ENCODE data around the gene TTC7B.
"Not testable (repeated sequence)": the region's sequence is repeated elsewhere in the genome, so short reads cannot be mapped to it uniquely, and the experiment has no call there.

The TTC7B gene

DNA sequence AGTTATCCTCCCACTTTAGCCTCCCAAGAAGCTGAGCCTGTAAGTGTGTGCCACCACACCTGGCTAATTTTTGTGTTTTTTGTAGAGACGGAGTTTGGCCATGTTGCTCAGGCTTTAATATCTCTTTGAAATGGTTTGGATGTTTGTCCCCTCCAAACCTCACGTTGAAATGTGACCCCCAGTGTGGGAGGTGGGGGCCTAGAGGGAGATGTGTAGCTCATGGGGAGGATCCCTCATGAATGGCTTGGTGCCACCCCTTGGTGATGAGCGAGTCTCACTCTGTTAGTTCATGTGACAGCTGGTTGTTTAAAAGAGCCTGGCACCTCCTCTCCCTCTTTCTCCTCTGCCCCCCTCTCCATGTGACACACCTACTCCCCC lies 23.6 kb upstream of the TTC7B start:
- TF ChIP-seq ZNF274 (IDR thresholded peaks at IDR 0.05; ENCODE audit: low read depth, low read length): no peak
- H3K4me3 ChIP-seq (ENCODE audit: low read length): no peak overlapping the region

DNA sequence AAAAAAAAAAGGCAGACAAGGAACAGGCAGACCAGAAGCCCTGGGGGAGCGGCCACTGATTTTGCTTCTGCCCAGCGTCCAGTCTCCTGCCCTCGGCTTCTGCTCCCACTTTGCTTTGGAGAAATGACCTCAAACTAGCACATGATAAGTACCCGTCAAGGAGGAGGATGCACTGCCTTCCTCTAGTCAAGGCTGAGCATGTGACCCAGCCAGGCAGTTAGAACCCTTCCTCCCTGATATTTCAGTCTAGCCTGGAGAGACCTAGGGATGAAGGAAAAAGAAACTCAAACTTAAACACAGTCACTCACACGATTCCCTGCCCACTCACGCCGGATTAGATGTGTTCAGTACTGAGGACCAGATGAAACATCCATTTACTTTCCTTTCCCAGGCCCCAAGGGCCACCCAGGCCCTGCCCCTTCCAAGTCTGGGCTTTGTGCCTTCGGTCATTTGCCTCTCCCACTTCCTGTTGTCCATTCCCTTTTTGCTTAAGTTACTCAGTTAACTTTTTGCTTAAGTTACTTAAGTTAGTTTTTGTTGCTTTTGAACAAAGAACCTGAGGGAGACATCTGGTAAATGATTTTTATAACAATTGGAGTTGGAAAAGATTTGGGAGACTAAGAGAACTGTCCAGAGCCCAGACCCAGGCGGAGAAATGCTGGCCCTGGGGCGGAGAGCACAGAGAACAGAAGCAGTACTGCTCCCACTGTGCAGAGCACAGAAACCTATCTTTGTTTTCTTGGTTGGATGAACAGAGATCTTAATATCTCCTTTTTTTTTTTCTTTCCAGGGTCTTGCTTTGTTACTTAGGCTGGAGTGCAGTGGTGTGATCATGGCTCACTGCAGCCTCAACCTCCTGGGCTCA lies 23.0 kb upstream of the TTC7B start:
- no peak overlapping the region for H3K4me3 ChIP-seq (ENCODE audit: low read length)
- no peak for TF ChIP-seq ZNF274 (IDR thresholded peaks at IDR 0.05; ENCODE audit: low read depth, low read length)

DNA sequence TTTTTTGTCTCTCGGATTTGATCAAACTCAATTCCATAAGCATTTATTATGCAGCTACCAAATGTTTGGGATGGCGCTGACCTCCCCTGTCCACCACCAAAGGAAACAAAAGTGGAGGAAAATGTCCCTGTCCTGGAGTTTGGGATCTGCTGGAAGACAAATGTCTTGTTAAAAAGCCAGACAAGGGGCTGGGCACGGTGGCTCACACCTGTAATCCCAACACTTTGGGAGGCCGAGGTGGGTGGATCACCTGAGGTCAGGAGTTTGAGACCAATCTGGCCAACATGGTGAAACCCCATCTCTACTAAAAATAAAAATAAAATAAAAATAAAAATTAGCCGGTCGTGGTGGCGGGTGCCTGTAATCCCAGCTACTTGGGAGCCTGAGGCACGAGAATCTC lies 22.3 kb upstream of the TTC7B start:
- H3K4me3 ChIP-seq (ENCODE audit: low read length): not testable (repeated sequence)

DNA sequence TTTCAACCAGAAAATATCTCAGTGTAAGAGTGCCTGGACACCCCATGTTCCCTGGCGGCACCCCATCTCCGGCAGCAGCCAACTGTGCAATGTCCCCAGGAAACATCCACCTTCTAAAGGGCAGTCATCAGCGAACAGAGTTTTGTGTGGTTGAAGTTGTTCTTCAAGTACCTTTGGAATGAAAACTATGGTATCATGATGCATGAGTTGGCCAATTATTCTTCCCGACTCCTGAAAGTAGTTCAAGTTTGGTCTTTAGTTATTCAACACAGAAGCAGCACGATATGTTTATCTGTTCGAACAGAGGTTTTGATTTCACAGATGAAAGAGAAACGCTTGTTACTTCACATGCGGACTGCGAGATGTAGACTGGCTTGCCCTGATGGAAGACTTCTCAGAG lies 21.1 kb upstream of the TTC7B start:
- no peak overlapping the region for H3K4me3 ChIP-seq (ENCODE audit: low read length)
- TF ChIP-seq ZNF274 (IDR thresholded peaks at IDR 0.05; ENCODE audit: low read depth, low read length): no peak

DNA sequence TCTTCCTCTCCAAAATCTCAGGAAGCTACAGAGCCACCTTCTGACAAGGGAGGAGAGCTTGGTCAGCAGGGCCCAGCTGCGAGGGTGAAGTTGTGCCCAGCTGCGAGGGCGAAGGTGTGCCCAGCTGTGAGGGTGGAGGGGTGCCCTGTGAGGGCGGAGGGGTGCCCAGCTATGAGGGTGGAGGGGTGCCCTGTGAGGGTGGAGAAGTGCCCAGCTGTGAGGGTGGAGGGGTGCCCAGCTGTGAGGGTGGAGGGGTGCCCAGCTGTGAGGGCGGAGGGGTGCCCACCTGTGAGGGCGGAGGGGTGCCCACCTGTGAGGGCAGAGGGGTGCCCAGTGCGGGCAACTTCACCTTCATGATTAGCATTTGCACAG lies 20.4 kb upstream of the TTC7B start:
- no peak for TF ChIP-seq ZNF274 (IDR thresholded peaks at IDR 0.05; ENCODE audit: low read depth, low read length)
- no peak overlapping the region for H3K4me3 ChIP-seq (ENCODE audit: low read length)

DNA sequence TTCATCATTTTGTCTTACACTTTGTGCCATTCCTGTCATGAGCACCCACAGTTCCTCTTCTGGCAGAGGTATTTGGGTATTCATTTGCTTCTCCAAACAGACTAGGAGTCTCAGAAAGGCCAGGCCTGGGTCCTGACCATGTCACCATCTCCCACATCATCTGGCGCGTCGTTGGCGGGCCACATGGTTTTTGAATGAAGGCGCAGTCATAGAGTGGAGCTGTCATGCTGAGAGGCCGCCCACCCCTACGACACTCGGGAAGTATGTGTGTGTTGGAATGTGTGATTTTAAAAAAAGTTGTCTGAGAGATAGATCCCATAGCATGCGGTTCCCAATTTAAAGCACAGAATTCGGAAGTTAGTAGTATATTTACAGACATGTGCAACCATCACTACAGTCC lies 15.6 kb upstream of the TTC7B start:
- TF ChIP-seq ZNF274 (IDR thresholded peaks at IDR 0.05; ENCODE audit: low read depth, low read length): no peak
- no peak overlapping the region for H3K4me3 ChIP-seq (ENCODE audit: low read length)

DNA sequence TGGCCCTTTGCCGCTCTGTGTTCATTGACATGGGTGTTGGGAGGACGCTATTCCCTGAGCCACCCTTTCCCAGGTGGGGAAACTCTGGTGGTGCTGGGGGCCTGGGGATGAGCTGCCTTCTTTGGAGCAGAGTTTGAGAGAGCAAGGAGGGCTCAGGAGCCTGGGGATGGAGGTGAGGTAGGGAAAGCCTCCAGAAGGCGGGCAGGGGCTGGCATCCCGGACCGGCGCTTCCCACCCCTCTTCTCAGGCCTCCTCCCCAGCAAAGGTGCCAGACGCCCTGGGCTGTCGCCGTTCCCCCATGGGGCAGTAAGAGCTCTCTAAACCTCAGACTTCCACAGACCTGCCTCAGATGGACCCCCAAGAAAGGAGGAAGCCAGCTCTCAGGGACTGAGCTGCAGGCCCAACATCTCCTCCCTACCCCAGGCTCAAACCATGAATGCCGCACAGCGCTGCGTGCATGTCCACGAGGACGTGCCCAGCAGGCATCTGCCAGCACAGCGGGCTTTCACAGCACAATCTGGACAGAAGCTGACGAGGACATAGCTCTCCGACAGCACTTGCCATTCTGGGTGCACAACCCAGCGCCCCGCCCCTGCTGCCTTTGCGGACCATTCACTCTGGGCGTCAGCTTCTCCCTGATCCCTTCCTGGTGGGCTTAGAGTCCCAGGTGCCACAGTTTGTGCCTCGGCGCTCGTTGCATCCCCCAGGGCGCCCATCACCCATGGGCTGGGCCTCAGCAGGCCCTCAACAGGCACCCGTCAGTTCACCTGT lies 14.9 kb upstream of the TTC7B start:
- no peak for TF ChIP-seq ZNF274 (IDR thresholded peaks at IDR 0.05; ENCODE audit: low read depth, low read length)
- no peak overlapping the region for H3K4me3 ChIP-seq (ENCODE audit: low read length)

DNA sequence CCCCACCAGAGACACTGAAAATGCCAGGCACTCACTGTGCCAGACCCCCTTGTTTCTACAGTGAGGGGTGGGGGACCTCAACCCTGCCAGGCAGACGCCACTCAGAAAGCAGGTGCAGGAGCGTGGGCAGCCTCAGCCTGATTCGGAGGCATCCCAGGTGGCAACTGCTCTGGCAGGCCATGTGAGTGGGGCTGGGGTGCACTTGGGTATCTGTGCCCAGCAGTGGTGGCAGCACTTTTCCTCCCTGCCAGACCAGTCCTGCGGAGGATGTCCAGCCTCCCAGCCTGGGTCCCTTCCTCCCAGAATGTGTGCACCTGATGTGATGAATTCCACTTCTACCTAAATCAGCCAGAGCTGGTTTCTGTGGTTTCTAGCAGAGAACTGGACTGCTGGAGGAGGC lies 13.4 kb upstream of the TTC7B start:
- TF ChIP-seq ZNF274 (IDR thresholded peaks at IDR 0.05; ENCODE audit: low read depth, low read length): no peak

DNA sequence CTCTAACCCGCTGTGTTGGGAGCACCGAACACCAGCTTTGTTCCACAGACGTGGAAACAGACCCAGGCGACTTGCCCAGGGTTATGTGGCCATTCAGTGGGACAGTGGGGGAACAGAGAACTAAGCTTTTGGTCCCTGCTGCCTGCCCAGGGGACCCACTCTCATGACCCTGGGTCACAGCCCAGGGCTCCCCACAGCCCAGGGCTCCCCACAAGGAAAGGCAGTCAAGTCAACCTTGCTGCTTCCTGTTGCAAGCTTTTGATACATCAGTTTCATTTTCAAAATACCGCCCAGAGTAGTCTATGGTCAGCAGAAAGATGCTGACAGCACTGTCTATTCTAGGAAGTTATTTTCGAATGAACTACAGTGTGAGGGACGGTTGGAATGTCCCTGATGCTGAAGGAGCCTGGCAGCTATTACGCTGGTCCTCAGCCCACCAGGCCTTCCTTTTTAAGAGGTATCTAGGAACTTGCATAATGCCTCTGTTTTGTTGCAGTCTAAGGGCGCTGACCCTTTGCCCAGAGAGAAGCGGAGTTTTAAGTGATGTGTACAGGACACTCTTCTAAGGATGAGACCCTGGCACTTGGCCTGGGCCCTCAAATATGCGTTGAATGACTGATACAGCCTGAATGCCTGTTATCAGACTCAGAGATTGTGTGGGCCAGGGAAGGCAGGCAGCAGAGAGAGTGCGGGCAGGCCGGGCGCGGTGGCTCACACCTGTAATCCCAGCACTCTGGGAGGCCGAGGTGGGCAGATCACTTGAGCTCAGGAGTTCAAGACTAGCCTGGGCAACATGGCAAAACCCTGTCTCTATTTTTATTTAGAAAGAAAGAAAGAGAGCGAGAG lies 12.6 kb upstream of the TTC7B start:
- TF ChIP-seq ZNF274 (IDR thresholded peaks at IDR 0.05; ENCODE audit: low read depth, low read length): no peak
- peak overlapping the region; percentile 37; the same call in 1 of the 2 replicates for H3K4me3 ChIP-seq (ENCODE audit: low read length)

More for the DNA sequence above, 13.4 kb upstream of the TTC7B start:
- no peak overlapping the region for H3K4me3 ChIP-seq (ENCODE audit: low read length)

DNA sequence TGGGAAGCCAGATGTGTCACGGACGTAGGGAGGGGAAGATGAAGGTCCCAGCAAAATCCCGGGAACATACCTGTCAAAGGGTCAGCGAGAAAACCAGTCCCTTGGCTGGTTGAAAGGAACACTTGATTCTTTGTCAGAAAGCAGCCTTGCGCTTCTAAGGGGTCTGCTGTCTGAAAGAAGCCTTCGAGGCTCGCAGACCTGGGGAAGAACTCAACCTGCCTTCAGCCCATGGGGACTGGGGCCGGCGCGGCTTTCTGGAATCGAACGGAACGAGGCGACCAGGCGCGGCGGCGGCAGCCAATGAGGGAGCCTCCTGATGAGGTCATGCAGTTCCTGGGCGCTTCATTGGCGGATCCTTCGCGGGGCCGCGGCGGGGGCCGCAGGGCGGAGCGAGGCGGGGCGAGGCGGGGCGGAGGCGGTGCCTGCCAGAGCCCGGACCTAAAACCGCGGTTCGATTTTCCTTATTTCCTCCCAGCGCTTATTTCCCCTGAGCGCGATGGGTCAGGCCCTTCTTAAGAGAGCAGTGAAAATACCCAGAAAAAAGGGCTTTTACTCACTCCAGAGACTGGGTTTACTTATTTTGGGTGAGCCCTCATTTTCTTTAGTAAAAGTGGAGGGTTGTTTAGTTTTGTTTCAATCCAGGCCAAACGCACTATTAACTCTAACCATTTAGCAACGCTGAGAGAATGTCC lies 11.8 kb upstream of the TTC7B start:
- H3K4me3 ChIP-seq (ENCODE audit: low read length): peak overlapping the region; percentile 37; the same call in 1 of the 2 replicates
- no peak for TF ChIP-seq ZNF274 (IDR thresholded peaks at IDR 0.05; ENCODE audit: low read depth, low read length)

DNA sequence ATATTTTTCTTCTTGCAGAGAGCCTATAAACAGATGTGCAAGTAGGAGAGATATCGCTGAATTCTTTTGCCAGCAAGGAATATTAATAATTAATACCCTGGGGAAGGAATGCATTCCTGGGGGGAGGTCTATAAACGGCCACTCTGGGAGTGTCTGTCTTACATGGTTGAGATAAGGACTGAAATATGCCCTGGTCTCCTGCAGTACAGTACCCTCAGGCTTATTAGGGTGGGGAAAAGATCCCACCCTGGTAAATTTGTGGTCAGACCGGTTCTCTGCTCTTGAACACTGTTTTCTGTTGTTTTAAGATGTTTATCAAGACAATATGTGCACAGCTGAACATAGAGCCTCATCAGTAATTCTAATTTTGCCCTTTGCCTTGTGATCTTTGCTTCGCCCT lies 7.3 kb upstream of the TTC7B start:
- H3K4me3 ChIP-seq (ENCODE audit: low read length): not testable (repeated sequence)

DNA sequence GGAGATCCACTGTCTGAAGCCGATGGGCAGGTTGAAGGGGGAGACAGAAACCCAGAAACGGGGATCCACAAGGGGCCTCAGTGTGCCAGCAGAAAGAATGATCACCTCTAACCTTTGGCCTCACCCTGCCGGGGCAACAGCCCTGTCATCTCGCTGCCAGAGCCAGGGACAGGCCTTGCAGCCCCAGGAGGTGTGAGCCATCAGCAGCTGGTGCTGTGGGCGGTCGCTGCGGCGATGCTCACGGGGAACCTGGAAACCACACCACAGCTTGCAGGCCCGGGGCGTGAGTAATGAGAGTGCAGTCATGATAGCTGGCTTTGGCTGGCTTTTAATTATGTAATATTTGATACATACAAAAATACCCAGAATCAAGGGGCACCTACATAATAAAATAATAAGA lies 4.7 kb upstream of the TTC7B start:
- no peak for TF ChIP-seq ZNF274 (IDR thresholded peaks at IDR 0.05; ENCODE audit: low read depth, low read length)
- H3K4me3 ChIP-seq (ENCODE audit: low read length): no peak overlapping the region

DNA sequence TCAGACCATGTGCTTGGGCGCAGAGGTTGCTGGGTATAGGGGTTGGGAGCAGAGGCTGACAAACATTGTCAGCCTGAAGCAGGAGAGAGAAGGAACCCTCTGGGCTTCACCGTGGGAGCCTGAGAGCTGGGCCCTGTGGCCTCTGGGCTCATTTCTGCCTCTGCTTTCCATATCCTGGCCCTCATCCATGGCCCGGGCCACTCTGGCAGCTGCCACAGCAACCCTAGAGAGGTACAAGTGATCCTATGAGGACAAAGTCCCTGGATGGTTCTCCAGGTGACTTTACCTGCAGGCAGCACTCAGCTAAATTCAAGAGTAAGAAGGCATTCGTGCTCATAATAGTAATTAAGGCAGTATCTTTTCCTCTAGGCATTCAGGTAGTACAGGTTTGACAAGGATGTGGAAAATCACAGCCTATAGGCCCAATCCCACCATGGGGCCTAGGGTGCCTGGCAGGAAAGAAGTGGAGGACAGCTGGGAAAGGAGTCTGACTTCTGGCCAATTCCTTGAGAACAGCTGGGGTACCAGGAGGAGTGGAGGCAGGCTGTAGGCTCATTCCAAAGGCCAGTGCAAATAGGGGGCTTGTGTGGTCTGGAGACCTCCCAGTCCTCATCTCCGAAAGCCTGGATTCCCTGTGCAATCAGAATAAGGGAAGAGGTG lies 3.6 kb upstream of the TTC7B start:
- TF ChIP-seq ZNF274 (IDR thresholded peaks at IDR 0.05; ENCODE audit: low read depth, low read length): no peak
- H3K4me3 ChIP-seq (ENCODE audit: low read length): no peak overlapping the region

Measured in GM08714 (cell line).